Stimulated activated CD8-positive, alpha-beta memory T cell treated with anti-CD3 and anti-CD28 coated beads, Interleukin-2, amount 100 ng/mL, for 1 hour (primary cell): Measurements from ENCODE around the gene CANT1.
A peak's percentile ranks its signal among the peaks of the same experiment; 100 is the strongest.

Experiments used
- DNase-seq, 2 donors: peaks; one replicate each; pipeline ENCODE4 v3.0.0-alpha.2; 2020; ENCODE audit warnings: low read depth in 2 of 2

The CANT1 gene

GRCh38 chr17:79009397-79010303 lies at the start of gene CANT1:
Gene CANT1 (minus strand): TSS chr17:79009764. CDS start chr17:78997622, 12,142 bp downstream.
- DNase-seq = peak; percentile 64

GRCh38 chr17:79057737-79058385 lies 48.3 kb upstream of the CANT1 start:
- DNase-seq = no peak

GRCh38 chr17:79055197-79055596 lies 45.6 kb upstream of the CANT1 start:
- DNase-seq = no peak

GRCh38 chr17:79054200-79054960 lies 44.8 kb upstream of the CANT1 start:
- DNase-seq = no peak

- no peak for DNase-seq
These were observed 43.8 kb upstream of the CANT1 start for GRCh38 chr17:79053251-79053925.

- no peak for DNase-seq
These were observed 42.6 kb upstream of the CANT1 start for GRCh38 chr17:79052131-79052530.

GRCh38 chr17:79051306-79051705 lies 41.7 kb upstream of the CANT1 start:
- DNase-seq = no peak

- DNase-seq = no peak
These were observed 41.0 kb upstream of the CANT1 start for GRCh38 chr17:79050551-79050950.

- no peak for DNase-seq
These were observed 40.3 kb upstream of the CANT1 start for GRCh38 chr17:79049821-79050220.

GRCh38 chr17:79048826-79049755 lies 39.5 kb upstream of the CANT1 start:
- no peak for DNase-seq

GRCh38 chr17:79047923-79048825 lies 38.6 kb upstream of the CANT1 start:
- DNase-seq = no peak

- no peak for DNase-seq
These were observed 37.8 kb upstream of the CANT1 start for GRCh38 chr17:79047291-79047920.

GRCh38 chr17:79046916-79047280 lies 37.3 kb upstream of the CANT1 start:
- DNase-seq = no peak

GRCh38 chr17:79046197-79046915 lies 36.8 kb upstream of the CANT1 start:
- DNase-seq = no peak

GRCh38 chr17:79045842-79046196 lies 36.3 kb upstream of the CANT1 start:
- DNase-seq = peak; percentile 19 to 40

GRCh38 chr17:79045001-79045729 lies 35.6 kb upstream of the CANT1 start:
- DNase-seq = no peak

- no peak for DNase-seq
These were observed 34.9 kb upstream of the CANT1 start for GRCh38 chr17:79044462-79044861.

- no peak for DNase-seq
These were observed 34.4 kb upstream of the CANT1 start for GRCh38 chr17:79043931-79044320.
